Measurements from ENCODE around the gene KIF16B. TPM values are rescaled to one million over a fixed set of nuclear protein-coding genes. Genes with fewer than 3 reads are reported as not detected.
"Not testable (repeated sequence)": the region's sequence is repeated elsewhere in the genome, so short reads cannot be mapped to it uniquely, and the experiment has no call there.

Gene KIF16B
- polyA plus RNA-seq, 1 experiment: 10.2 TPM

DNA sequence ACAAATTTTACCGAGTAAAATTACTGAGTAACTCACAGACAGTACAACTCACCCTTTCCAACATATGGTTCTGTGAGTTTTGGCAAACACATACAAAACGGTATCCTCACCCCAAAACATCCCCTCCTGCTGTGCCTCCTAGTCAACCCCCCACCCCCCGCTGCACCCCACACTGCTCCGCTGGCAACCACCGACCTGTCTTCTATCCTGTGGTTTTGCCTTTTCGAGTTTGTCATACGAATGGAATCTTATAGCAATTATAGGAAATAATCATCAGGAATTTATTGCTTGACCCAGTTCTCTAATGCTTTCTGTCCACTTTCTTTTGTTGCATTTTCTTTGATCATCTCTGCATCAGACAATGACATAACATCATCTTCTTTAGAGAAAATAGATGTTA, 312.3 kb downstream of the KIF16B start:
- no peak for DNase-seq (ENCODE audit: low read depth, low spot score)
- Histone ChIP-seq H3K27me3 (ENCODE audit: control insufficient read depth, insufficient read depth, low read length) (no peaks in the 10 kb centered on the region), H3K27ac (ENCODE audit: low read depth, low read length) (no peak overlapping the region), H3K4me3 (ENCODE audit: low read depth, low read length) (no peak overlapping the region), H3K9me3 (ENCODE audit: control insufficient read depth, insufficient read depth, low read length) (peaks cover 6% of the 10 kb centered on the region)
- ChIA-PET CTCF (interaction anchor here (1.3 kb wide), 1 partner anchor 11 kb away, joined by 3 read pairs; no protein-coding TSS in a partner anchor), POLR2A (no interaction called here)
- TF ChIP-seq CTCF (IDR thresholded peaks at IDR 0.05; ENCODE audit: low read depth, low read length): no peak

DNA sequence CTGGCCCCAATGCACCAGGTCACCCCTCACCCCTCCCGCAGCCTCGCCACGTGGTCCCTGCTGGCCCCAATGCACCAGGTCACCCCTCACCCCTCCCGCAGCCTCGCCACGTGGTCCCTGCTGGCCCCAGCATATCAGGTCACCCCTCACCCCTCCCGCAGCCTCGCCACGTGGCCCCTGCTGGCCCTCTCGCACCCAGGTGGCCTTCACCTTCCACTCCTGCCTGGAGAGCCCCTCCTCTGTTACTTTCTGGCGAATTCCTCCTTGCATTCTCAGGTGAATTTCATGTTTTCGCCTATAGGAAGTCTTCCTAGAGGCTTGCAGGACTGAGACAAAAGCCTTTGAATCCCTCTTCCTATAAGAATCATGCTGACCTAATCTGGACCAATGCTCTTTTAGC, 313.1 kb downstream of the KIF16B start:
- H3K27me3 ChIP-seq (ENCODE audit: control insufficient read depth, insufficient read depth, low read length); H3K27ac ChIP-seq (ENCODE audit: low read depth, low read length); DNase-seq (ENCODE audit: low read depth, low spot score); POLR2A ChIA-PET; H3K9me3 ChIP-seq (ENCODE audit: control insufficient read depth, insufficient read depth, low read length); CTCF ChIA-PET; H3K4me3 ChIP-seq (ENCODE audit: low read depth, low read length): not testable (repeated sequence)

GRCh38 chr20:16258766-16259165, 314.5 kb downstream of the KIF16B start:
- ChIA-PET CTCF (no interaction called here), POLR2A (no interaction called here)
- no peaks in the 10 kb centered on the region for H3K27me3 ChIP-seq (ENCODE audit: control insufficient read depth, insufficient read depth, low read length)
- no peak overlapping the region for H3K4me3 ChIP-seq (ENCODE audit: low read depth, low read length)
- no peak for DNase-seq (ENCODE audit: low read depth, low spot score)
- H3K9me3 ChIP-seq (ENCODE audit: control insufficient read depth, insufficient read depth, low read length): peaks cover 6% of the 10 kb centered on the region; the same call in 1 of the 2 replicates
- no peak overlapping the region for H3K27ac ChIP-seq (ENCODE audit: low read depth, low read length)
- no peak for TF ChIP-seq CTCF (IDR thresholded peaks at IDR 0.05; ENCODE audit: low read depth, low read length)

DNA sequence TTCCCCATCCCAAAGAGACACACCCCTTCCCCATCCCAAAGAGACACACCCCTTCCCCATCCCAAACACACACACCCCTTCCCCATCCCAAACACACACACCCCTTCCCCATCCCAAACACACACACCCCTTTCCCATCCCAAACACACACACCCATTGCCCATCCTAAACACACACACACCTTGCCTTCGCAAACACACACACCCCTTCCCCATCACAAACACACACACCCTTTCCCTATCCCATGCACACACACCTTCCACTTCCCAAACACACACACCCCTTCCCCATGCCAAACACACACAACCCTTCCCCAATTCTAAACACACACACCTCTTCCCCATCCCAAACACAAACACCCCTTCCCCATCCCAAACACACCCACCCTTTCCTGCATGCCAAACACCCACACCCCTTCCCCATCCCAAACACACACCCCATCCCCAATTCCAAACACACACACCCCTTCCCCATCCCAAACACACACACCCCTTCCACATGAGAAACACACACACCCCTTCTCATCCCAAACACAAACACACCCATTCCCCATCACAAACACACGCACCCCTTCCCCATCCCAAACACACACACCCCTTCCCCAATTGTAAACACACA, 315.3 kb downstream of the KIF16B start:
- TF ChIP-seq CTCF (IDR thresholded peaks at IDR 0.05; ENCODE audit: low read depth, low read length): no peak
- ChIA-PET CTCF (no interaction called here), POLR2A (no interaction called here)
- no peak overlapping the region for H3K4me3 ChIP-seq (ENCODE audit: low read depth, low read length)
- no peak overlapping the region for H3K27ac ChIP-seq (ENCODE audit: low read depth, low read length)
- H3K9me3 ChIP-seq (ENCODE audit: control insufficient read depth, insufficient read depth, low read length): peaks cover 6% of the 10 kb centered on the region; the same call in 1 of the 2 replicates
- no peaks in the 10 kb centered on the region for H3K27me3 ChIP-seq (ENCODE audit: control insufficient read depth, insufficient read depth, low read length)
- DNase-seq (ENCODE audit: low read depth, low spot score): no peak

GRCh38 chr20:16257021-16257420, 316.2 kb downstream of the KIF16B start:
- TF ChIP-seq CTCF (IDR thresholded peaks at IDR 0.05; ENCODE audit: low read depth, low read length): no peak
- no peak for DNase-seq (ENCODE audit: low read depth, low spot score)
- POLR2A ChIA-PET: no interaction called here
- CTCF ChIA-PET: no interaction called here
- Histone ChIP-seq H3K27ac (ENCODE audit: low read depth, low read length) (no peak overlapping the region), H3K4me3 (ENCODE audit: low read depth, low read length) (no peak overlapping the region), H3K27me3 (ENCODE audit: control insufficient read depth, insufficient read depth, low read length) (no peaks in the 10 kb centered on the region), H3K9me3 (ENCODE audit: control insufficient read depth, insufficient read depth, low read length) (peaks cover 6% of the 10 kb centered on the region; the same call in 1 of the 2 replicates)

Data from AG04450 (cell line).